ENCODE data around the gene RTRAF.

Gene RTRAF

GRCh38 chr14:52046376-52046917 is 57.1 kb downstream of the RTRAF start:
- no peak for FAIRE-seq
- no peak for DNase-seq (ENCODE audit: extremely low spot score, insufficient read length, low read depth)

GRCh38 chr14:52048116-52048515 is 58.8 kb downstream of the RTRAF start:
- FAIRE-seq (no peak), DNase-seq (ENCODE audit: extremely low spot score, insufficient read length, low read depth) (no peak)

GRCh38 chr14:52048641-52049204 is 59.4 kb downstream of the RTRAF start:
- DNase-seq (ENCODE audit: extremely low spot score, insufficient read length, low read depth) (no peak), FAIRE-seq (no peak)

GRCh38 chr14:52049271-52049670 is 59.9 kb downstream of the RTRAF start:
- no peak for FAIRE-seq
- no peak for DNase-seq (ENCODE audit: extremely low spot score, insufficient read length, low read depth)

- no peak for FAIRE-seq
- DNase-seq (ENCODE audit: extremely low spot score, insufficient read length, low read depth): no peak
These were observed 60.6 kb downstream of the RTRAF start for GRCh38 chr14:52049721-52050588.

GRCh38 chr14:52051251-52051650 is 61.9 kb downstream of the RTRAF start:
- DNase-seq (ENCODE audit: extremely low spot score, insufficient read length, low read depth) (no peak), FAIRE-seq (no peak)

- DNase-seq (ENCODE audit: extremely low spot score, insufficient read length, low read depth) (no peak), FAIRE-seq (no peak)
These were observed 62.5 kb downstream of the RTRAF start for GRCh38 chr14:52051871-52052270.

GRCh38 chr14:52052288-52052943 is 63.1 kb downstream of the RTRAF start:
- no peak for FAIRE-seq
- DNase-seq (ENCODE audit: extremely low spot score, insufficient read length, low read depth): no peak

- no peak for FAIRE-seq
These were observed 63.7 kb downstream of the RTRAF start for GRCh38 chr14:52053044-52053443.

GRCh38 chr14:52054678-52055077 is 65.3 kb downstream of the RTRAF start:
- no peak for FAIRE-seq
- no peak for DNase-seq (ENCODE audit: extremely low spot score, insufficient read length, low read depth)

More at GRCh38 chr14:52053044-52053443, 63.7 kb downstream of the RTRAF start:
- DNase-seq (ENCODE audit: extremely low spot score, insufficient read length, low read depth): no peak

GRCh38 chr14:52055167-52055566 is 65.8 kb downstream of the RTRAF start:
- no peak for FAIRE-seq
- no peak for DNase-seq (ENCODE audit: extremely low spot score, insufficient read length, low read depth)

- no peak for DNase-seq (ENCODE audit: extremely low spot score, insufficient read length, low read depth)
- no peak for FAIRE-seq
These were observed 69.0 kb downstream of the RTRAF start for GRCh38 chr14:52058341-52058740.

GRCh38 chr14:52059649-52060048 is 70.3 kb downstream of the RTRAF start:
- FAIRE-seq: no peak

GRCh38 chr14:52060080-52060479 is 70.7 kb downstream of the RTRAF start:
- DNase-seq (ENCODE audit: extremely low spot score, insufficient read length, low read depth) (no peak), FAIRE-seq (no peak)

More at GRCh38 chr14:52059649-52060048, 70.3 kb downstream of the RTRAF start:
- DNase-seq (ENCODE audit: extremely low spot score, insufficient read length, low read depth): no peak

Measured in GM18507 (cell line).